PFSK-1 (cell line): ENCODE data around the gene CHDH.

Experiments used
- FOXP2 ChIP-seq: optimal IDR thresholded peaks from 2 replicates; pipeline ENCODE3; 2011; ENCODE audit warnings: borderline replicate concordance, control low read depth, inconsistent platforms; ENCODE audit not compliant: insufficient read depth; ENCODE audit errors: extremely low read length, extremely low read depth
- POLR2AphosphoS5 ChIP-seq: IDR thresholded peaks from 2 replicates; pipeline ENCODE4 v1.6.1; 2012; ENCODE audit warnings: low read depth, mild to moderate bottlenecking, control low read depth, low read length, moderate library complexity
- REST ChIP-seq, 2 experiments: IDR thresholded peaks; 2 replicates each; pipeline versions ENCODE4 v1.6.1 to v1.8.0; 2011 to 2012; ENCODE audit warnings: low read depth in 2 of 2, low read length in 2 of 2, control low read depth in 1 of 2, inconsistent platforms in 1 of 2, mild to moderate bottlenecking in 1 of 2, moderate library complexity in 1 of 2; ENCODE audit not compliant: insufficient read depth in 1 of 2
- SIN3A ChIP-seq: IDR thresholded peaks from 2 replicates; pipeline ENCODE4 v1.6.1; 2012; ENCODE audit warnings: mild to moderate bottlenecking, low read length, moderate library complexity, borderline replicate concordance; ENCODE audit not compliant: insufficient read depth
- TAF1 ChIP-seq: IDR thresholded peaks from 2 replicates; pipeline ENCODE4 v1.6.1; 2012; ENCODE audit warnings: low read length, control low read depth, borderline replicate concordance; ENCODE audit not compliant: insufficient read depth

Gene CHDH

GRCh38 chr3:53833053-53833645 lies 13.1 kb downstream of the CHDH start:
- no peak for TF ChIP-seq TAF1

DNA sequence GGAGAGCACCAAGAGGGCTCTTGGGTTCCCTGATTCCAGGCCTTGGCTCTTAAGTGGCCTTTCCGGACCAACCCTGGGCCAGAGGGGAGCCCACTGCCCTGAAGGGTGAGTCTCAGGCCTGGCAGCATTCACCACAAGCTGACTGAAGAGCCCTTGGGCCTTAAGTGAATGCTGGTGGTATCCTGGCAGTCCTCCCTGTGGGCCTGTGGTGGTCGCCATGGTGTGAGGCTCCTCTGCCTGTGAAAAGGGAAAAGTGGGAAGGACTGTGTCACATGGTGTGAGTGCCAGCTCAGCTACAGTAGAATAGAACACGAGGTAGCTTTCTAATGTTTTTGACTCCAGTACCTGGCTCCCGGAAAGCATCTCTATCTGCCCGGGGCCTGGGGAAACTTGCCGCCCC lies 15.3 kb downstream of the CHDH start:
- no peak for TF ChIP-seq SIN3A

DNA sequence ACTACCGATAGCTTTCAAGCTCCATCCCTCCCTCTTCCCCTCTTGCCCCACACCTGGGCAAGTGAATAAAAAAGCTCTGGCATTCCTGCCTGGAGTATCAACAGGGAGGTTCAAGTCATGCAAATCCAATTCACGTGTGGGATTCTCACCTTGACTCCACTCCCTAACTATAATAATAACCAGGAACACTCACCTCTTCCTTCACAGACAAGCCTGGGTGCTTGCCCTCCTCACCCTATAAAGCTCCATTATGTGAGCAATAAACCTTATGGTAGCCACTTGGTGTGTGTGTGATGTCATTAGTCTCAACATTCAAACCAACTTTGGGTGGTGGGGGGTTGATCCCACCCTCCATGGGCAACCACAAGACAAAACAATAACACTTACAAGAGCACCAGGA lies 16.6 kb downstream of the CHDH start:
- no peak for TF ChIP-seq POLR2AphosphoS5
- no peak for TF ChIP-seq SIN3A
- no peak for TF ChIP-seq REST (IDR thresholded peaks at IDR 0.05; ENCODE audit: insufficient read depth in 1 of 2, low read depth in 2 of 2, low read length in 2 of 2)

DNA sequence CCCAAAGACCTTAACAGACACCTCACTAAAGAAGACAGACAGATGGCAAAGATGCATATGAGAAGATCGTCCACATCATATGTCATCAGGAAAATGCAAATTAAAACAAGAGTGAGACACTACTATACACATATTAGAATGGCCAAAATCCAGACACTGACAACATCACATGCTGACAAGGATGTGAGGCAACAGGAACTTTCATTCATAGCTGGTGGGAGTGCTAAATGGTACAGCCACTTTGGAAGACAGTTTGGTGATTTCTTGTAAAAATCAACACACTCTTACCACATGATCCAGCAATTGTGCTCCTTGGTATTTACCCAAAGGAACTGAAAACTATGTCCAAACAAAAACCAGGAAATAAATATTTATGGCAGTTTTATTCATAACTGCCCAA lies 17.6 kb downstream of the CHDH start:
- TF ChIP-seq SIN3A = no peak
- TF ChIP-seq TAF1 = no peak

DNA sequence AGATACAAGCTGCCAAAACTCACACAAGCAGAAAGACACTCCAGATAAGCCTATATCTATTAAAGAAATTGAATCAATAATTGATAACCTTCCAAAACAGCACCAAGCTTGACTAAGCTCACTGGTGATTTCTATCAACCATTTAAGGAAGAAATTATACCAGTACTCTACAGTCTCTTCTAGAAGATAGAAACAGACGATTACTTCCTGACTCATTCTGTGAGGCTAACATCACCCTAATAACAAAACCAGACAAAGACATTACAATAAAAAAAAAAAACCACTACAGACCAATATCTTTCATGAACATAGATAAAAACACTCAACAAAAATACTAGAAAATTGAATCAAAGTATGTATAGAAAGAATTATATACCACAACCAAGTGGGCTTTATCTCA lies 20.2 kb downstream of the CHDH start:
- TF ChIP-seq REST (IDR thresholded peaks at IDR 0.05; ENCODE audit: insufficient read depth in 1 of 2, low read depth in 2 of 2, low read length in 2 of 2) (no peak), FOXP2 (no peak), TAF1 (no peak), SIN3A (no peak), POLR2AphosphoS5 (no peak)

GRCh38 chr3:53824795-53825194 lies 21.4 kb downstream of the CHDH start:
- TF ChIP-seq TAF1 = no peak
- no peak for TF ChIP-seq SIN3A
- no peak for TF ChIP-seq REST (IDR thresholded peaks at IDR 0.05; ENCODE audit: insufficient read depth in 1 of 2, low read depth in 2 of 2, low read length in 2 of 2)
- TF ChIP-seq FOXP2 = no peak
- TF ChIP-seq POLR2AphosphoS5 = no peak

DNA sequence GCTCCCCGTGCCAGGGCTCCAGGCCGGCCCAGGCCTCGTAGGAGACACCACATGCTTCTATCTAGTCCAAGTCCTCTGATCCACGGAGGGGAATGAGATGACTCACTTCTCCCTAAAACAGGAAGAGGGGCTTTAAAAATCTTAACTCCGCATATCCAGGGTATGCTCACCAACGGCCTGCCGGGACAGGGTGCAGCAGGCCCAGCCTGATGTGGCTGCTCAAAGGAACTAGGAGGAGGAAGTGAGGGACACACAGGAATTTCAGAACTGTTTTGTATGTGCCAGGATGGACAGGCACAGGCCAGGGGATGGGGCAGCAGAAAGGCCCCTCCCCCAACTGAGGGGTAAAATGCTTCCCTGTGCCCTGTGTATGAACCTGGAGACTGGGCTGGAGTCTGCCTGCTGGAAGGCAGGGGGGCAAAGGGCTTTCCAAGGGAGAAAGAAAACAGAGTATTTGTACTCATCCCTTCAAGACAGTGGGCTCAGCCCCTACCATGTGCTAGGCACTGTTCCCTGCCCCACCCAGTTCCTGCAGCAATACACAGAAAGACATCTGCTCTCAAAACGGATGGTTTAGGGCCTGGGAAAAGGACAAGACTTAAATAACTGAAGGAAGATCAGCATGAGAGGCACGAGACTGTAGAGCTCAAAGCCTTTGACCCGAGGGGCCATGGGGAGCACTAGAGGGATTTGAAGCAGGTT lies 22.1 kb downstream of the CHDH start:
- TF ChIP-seq SIN3A (no peak), TAF1 (no peak), POLR2AphosphoS5 (no peak), FOXP2 (no peak), REST (IDR thresholded peaks at IDR 0.05; ENCODE audit: insufficient read depth in 1 of 2, low read depth in 2 of 2, low read length in 2 of 2) (no peak)
